ENCODE data around the gene INTS14.

- TF ChIP-seq, protein P1, sequence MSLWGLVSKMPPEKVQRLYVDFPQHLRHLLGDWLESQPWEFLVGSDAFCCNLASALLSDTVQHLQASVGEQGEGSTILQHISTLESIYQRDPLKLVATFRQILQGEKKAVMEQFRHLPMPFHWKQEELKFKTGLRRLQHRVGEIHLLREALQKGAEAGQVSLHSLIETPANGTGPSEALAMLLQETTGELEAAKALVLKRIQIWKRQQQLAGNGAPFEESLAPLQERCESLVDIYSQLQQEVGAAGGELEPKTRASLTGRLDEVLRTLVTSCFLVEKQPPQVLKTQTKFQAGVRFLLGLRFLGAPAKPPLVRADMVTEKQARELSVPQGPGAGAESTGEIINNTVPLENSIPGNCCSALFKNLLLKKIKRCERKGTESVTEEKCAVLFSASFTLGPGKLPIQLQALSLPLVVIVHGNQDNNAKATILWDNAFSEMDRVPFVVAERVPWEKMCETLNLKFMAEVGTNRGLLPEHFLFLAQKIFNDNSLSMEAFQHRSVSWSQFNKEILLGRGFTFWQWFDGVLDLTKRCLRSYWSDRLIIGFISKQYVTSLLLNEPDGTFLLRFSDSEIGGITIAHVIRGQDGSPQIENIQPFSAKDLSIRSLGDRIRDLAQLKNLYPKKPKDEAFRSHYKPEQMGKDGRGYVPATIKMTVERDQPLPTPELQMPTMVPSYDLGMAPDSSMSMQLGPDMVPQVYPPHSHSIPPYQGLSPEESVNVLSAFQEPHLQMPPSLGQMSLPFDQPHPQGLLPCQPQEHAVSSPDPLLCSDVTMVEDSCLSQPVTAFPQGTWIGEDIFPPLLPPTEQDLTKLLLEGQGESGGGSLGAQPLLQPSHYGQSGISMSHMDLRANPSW (CRISPR knock-in tag; IDR thresholded peaks at IDR 0.05) = no peak
- TF ChIP-seq FOXP1 (CRISPR knock-in tag; IDR thresholded peaks at IDR 0.05) (no peak), EZH2 (IDR thresholded peaks at IDR 0.05; ENCODE audit: borderline replicate concordance, low read depth, low read length) (no peak), HNRNPL (IDR thresholded peaks at IDR 0.05; ENCODE audit: low read depth, low read length) (no peak), TEAD4 (IDR thresholded peaks at IDR 0.05; ENCODE audit: low read length) (no peak), TEAD4 (CRISPR knock-in tag; IDR thresholded peaks at IDR 0.05; ENCODE audit: borderline replicate concordance) (no peak), MTA1 (IDR thresholded peaks at IDR 0.05; ENCODE audit: borderline replicate concordance) (no peak)
- TF ChIP-seq, protein P2, sequence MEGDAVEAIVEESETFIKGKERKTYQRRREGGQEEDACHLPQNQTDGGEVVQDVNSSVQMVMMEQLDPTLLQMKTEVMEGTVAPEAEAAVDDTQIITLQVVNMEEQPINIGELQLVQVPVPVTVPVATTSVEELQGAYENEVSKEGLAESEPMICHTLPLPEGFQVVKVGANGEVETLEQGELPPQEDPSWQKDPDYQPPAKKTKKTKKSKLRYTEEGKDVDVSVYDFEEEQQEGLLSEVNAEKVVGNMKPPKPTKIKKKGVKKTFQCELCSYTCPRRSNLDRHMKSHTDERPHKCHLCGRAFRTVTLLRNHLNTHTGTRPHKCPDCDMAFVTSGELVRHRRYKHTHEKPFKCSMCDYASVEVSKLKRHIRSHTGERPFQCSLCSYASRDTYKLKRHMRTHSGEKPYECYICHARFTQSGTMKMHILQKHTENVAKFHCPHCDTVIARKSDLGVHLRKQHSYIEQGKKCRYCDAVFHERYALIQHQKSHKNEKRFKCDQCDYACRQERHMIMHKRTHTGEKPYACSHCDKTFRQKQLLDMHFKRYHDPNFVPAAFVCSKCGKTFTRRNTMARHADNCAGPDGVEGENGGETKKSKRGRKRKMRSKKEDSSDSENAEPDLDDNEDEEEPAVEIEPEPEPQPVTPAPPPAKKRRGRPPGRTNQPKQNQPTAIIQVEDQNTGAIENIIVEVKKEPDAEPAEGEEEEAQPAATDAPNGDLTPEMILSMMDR (IDR thresholded peaks at IDR 0.05 in 2 of 3, conservative IDR thresholded peaks at IDR 0.05 in 1 of 3; ENCODE audit: insufficient read depth in 2 of 3, low read depth in 1 of 3, low read length in 3 of 3) = no peak
Observed at GRCh38 chr15:65598468-65598867, 12.5 kb downstream of the INTS14 start.
